Prostate gland (tissue), 2 donors: ENCODE data around the gene MPPED1. TPM values are rescaled to one million over a fixed set of nuclear protein-coding genes. Genes with fewer than 3 reads are reported as not detected.

ENCODE experiments used
- DNase-seq: peaks from one replicate; pipeline ENCODE4 v3.0.0-alpha.2; 2019; ENCODE audit warnings: low spot score
- H3K27ac ChIP-seq, 2 donors: fragments of 200-600 bp; sonication (generic); 2 replicates each; pipeline ENCODE4 v1.5.1; 2017 to 2019
- H3K27me3 ChIP-seq: fragments of 200-600 bp; sonication (generic); replicated peaks from 2 replicates; pipeline ENCODE4 v1.5.1; 2019; ENCODE audit not compliant: insufficient read depth
- H3K36me3 ChIP-seq, 2 donors: fragments of 200-600 bp; sonication (generic); 1 replicate in 1 of 2; 2 replicates in 1 of 2; pipeline versions ENCODE4 v1.5.1 to v1.8.1; 2017 to 2019
- H3K4me1 ChIP-seq: fragments of 200-600 bp; sonication (generic); replicated peaks from 2 replicates; pipeline ENCODE4 v1.5.1; 2019
- H3K4me3 ChIP-seq, 2 donors: fragments of 200-600 bp; sonication (generic); 2 replicates each; pipeline ENCODE4 v1.5.1; 2017 to 2019
- H3K9me3 ChIP-seq: fragments of 200-600 bp; sonication (generic); 2 replicates; pipeline ENCODE4 v1.5.1; 2017
- POLR2A ChIP-seq: fragments of 450-650 bp; IDR thresholded peaks from one replicate; pipeline ENCODE4 v1.6.1; 2016; ENCODE audit warnings: antibody characterized with exemption, mild to moderate bottlenecking
- POLR2AphosphoS5 ChIP-seq: sonication (generic); formaldehyde crosslinking; IDR thresholded peaks from one replicate; pipeline ENCODE4 v1.6.1; 2017; ENCODE audit warnings: antibody characterized with exemption
- WGBS: methylation state at CpG from one replicate; pipeline ENCODE4 v1.1.5; 2018; 5-methylcytosine and 5-hydroxymethylcytosine counted together
- intact Hi-C: fragments of 100-400 bp; cut with DNase I; formaldehyde crosslinking; loops from one replicate; pipeline ENCODE4 v1.14.2; 2022
- total RNA-seq, 2 donors: library from RNA; depleted of rRNA; stranded (reverse); fragments of >200 nt; gene quantifications; one replicate each; pipeline ENCODE4 v1.1.0, GENCODE V29; 2016
- TF ChIP-seq, protein P1 (sequence below), 4 experiments: fragments of 200-600 bp in 2 of 4; fragments of 450-650 bp in 2 of 4; sonication (generic) in 2 of 4; IDR thresholded peaks; 1 replicate in 3 of 4; 2 replicates in 1 of 4; pipeline ENCODE4 v1.5.1; 2016 to 2019; ENCODE audit warnings: antibody characterized with exemption in 4 of 4, mild to moderate bottlenecking in 2 of 4, moderate library complexity in 2 of 4

Gene MPPED1
- total RNA-seq, 2 donors from 2014 or later = 0.77 to 6.4 TPM

DNA sequence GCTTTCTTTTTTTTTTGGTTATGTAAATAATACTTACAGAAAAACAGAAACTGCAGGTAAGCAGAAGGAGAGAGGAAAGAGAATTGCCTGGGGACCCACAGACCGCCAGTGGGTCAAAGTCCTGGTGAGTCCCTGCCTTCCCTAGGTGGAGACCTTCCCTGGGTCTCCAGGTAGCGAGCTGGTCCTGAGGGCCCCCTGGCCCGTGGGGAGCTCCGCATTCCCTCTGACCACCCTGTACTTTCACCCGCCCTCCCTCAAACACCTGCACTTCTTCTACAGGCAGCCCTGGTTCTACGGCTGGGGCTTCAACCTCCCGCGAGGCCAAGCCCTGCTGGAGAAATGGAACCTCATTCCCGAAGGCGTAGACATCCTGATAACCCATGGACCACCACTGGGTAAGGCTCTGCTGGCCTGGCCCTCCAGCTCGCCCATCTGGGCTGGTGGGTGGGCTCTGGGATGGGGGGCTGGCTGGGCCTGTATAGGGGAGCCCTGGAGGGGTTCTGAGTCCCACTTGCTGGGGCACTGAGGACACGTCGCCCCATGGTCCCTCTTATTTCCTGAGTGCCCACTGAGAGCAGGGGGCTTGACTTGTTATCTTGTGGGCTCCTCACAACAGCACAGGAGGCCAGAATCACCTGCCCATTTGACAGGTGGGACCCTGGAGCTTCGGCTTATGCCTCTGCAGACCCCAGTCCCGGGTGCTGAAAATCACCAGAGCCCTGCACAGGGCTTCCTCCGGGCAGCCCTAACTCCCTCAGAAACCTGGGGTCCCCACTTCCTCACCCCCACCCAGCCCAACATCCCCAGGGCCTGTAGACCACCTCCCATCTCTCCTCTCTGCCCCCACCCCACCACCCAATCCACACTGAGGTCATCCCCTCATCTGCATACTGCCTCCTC is 86.4 kb downstream of the MPPED1 start:
- intact Hi-C loops = no loop called here
- Histone ChIP-seq H3K27me3 (no peaks in the 10 kb centered on the region), H3K4me3 (no peak overlapping the region), H3K36me3 (no peaks in the 10 kb centered on the region), H3K9me3 (no peaks in the 10 kb centered on the region), H3K4me1 (no peaks in the 10 kb centered on the region), H3K27ac (no peak overlapping the region)
- TF ChIP-seq, protein P1, sequence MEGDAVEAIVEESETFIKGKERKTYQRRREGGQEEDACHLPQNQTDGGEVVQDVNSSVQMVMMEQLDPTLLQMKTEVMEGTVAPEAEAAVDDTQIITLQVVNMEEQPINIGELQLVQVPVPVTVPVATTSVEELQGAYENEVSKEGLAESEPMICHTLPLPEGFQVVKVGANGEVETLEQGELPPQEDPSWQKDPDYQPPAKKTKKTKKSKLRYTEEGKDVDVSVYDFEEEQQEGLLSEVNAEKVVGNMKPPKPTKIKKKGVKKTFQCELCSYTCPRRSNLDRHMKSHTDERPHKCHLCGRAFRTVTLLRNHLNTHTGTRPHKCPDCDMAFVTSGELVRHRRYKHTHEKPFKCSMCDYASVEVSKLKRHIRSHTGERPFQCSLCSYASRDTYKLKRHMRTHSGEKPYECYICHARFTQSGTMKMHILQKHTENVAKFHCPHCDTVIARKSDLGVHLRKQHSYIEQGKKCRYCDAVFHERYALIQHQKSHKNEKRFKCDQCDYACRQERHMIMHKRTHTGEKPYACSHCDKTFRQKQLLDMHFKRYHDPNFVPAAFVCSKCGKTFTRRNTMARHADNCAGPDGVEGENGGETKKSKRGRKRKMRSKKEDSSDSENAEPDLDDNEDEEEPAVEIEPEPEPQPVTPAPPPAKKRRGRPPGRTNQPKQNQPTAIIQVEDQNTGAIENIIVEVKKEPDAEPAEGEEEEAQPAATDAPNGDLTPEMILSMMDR (IDR thresholded peaks at IDR 0.05) = no peak
- TF ChIP-seq POLR2AphosphoS5 = no peak
- TF ChIP-seq POLR2A = no peak
- 94% methylated on average over 16 of the region's 16 CpGs for WGBS
- DNase-seq = no peak

DNA sequence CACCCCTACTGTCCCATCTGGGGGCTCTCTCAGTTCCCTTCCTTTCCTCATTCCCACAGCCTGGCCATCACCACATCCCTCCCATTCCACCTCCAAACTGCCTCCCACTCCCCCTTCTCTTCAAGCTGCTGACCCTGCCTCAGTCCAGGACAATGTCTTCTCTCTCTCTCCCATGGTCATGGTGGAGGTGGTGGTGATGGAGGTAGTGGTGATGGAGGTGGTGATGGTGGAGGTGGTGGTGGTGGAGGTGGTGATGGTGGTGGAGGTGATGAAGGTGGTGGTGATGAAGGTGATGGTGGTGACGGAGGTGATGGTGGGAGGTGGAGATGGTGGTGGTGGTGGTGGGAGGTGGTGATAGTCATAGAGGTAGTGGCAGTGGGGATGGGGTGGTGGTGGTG is 87.0 kb downstream of the MPPED1 start:
- Histone ChIP-seq H3K27ac (no peak overlapping the region), H3K9me3 (no peaks in the 10 kb centered on the region), H3K4me3 (no peak overlapping the region), H3K27me3 (no peaks in the 10 kb centered on the region), H3K36me3 (no peaks in the 10 kb centered on the region), H3K4me1 (no peaks in the 10 kb centered on the region)
- intact Hi-C loops = no loop called here
- DNase-seq = no peak
- WGBS = 97% methylated on average over 1 of the region's 1 CpG
- TF ChIP-seq POLR2AphosphoS5 = no peak
- TF ChIP-seq, protein P1 (IDR thresholded peaks at IDR 0.05) = no peak
- no peak for TF ChIP-seq POLR2A

DNA sequence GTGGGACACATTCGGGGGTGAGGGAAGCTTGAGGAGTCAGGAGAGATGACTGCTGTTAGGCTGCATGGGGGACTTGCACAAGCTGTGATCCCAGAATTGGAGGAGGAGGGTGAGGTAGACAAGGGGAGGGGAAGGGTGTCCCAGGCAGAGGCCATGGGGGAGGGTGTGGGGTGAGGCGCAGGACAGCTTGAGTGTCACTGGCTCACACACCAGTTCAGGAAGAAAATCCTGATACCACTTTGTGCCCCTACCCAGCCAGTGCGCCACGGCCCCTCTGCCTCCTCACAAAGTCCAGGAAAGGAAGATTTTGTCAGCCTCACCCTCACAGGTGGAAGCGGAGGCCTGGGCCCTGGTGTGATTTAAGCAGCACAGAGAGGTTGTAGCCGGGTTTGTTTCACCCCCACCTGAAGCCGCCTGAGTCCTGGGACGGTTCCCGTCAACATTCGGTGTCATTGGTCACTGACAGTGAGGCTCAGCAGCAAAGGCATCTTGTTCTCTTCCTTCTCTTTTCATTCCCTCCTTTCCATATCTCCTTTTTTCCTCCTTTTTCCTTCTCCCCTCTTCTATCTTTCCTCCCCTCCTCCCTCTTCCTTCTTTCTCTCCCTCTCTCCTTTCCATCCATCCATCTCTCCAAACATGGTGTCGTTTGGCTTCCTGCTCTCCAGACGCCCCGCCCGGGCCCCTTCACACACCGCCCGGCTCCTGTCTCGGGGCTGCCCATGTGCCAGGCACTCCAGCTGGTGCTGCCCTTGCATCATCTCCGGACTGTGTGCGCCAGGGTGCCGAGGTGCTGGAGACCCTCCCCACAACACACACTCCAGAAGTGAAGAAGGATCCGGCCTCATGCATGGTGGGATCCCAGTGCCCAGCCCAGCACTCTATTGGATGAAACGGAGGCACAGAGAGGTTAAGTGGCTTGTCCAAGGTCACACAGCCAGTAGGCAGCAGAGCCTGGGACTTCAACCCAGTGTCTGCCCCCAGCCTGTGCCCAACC is 89.3 kb downstream of the MPPED1 start:
- Histone ChIP-seq H3K4me3 (no peak overlapping the region), H3K4me1 (no peaks in the 10 kb centered on the region), H3K27ac (no peak overlapping the region), H3K9me3 (no peaks in the 10 kb centered on the region), H3K27me3 (no peaks in the 10 kb centered on the region), H3K36me3 (no peaks in the 10 kb centered on the region)
- DNase-seq = no peak
- WGBS = 72% methylated on average over 22 of the region's 22 CpGs
- TF ChIP-seq POLR2AphosphoS5 = no peak
- TF ChIP-seq, protein P1 (IDR thresholded peaks at IDR 0.05) = no peak
- no peak for TF ChIP-seq POLR2A
- intact Hi-C loops = no loop called here

DNA sequence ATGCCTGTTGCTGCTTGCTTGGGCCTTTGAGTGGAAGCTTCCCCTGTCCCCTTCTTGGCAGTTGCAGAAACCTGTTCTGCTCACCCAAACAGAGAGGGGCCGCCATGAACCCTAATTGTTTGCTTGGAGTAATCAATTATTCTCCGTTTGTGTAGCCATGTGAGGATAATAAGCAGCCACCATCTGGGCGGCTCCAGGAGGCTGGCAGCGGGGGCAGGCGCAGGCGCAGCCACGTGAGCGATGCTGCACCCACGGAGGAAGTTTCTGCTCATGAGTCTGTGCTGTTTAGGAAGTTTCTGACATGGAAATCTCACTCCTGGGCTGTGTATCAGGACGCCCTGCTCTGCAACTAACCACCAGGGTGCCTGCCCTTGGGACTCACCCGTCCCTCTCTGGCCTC is 90.1 kb downstream of the MPPED1 start:
- TF ChIP-seq, protein P1 (IDR thresholded peaks at IDR 0.05) = no peak
- TF ChIP-seq POLR2A (no peak), POLR2AphosphoS5 (no peak)
- Histone ChIP-seq H3K27ac (no peak overlapping the region), H3K4me1 (no peaks in the 10 kb centered on the region), H3K9me3 (no peaks in the 10 kb centered on the region), H3K36me3 (no peaks in the 10 kb centered on the region), H3K27me3 (no peaks in the 10 kb centered on the region), H3K4me3 (no peak overlapping the region)
- DNase-seq = no peak
- 50% methylated on average over 11 of the region's 11 CpGs for WGBS
- intact Hi-C loops = no loop called here
